PC-9 (cell line): Measurements from ENCODE around the gene DOCK4.

ENCODE experiments used
- EZH2 ChIP-seq: fragments of 200-600 bp; sonication (generic); IDR thresholded peaks from 2 replicates; pipeline ENCODE4 v1.8.0; 2017; ENCODE audit warnings: antibody characterized with exemption, low read depth
- TF ChIP-seq, protein P1 (sequence below): fragments of 200-600 bp; sonication (generic); conservative IDR thresholded peaks from 2 replicates; pipeline ENCODE4 v1.6.1; 2017; ENCODE audit warnings: mixed run types, antibody characterized with exemption, mild to moderate bottlenecking, moderate library complexity

- TF ChIP-seq, protein P1, sequence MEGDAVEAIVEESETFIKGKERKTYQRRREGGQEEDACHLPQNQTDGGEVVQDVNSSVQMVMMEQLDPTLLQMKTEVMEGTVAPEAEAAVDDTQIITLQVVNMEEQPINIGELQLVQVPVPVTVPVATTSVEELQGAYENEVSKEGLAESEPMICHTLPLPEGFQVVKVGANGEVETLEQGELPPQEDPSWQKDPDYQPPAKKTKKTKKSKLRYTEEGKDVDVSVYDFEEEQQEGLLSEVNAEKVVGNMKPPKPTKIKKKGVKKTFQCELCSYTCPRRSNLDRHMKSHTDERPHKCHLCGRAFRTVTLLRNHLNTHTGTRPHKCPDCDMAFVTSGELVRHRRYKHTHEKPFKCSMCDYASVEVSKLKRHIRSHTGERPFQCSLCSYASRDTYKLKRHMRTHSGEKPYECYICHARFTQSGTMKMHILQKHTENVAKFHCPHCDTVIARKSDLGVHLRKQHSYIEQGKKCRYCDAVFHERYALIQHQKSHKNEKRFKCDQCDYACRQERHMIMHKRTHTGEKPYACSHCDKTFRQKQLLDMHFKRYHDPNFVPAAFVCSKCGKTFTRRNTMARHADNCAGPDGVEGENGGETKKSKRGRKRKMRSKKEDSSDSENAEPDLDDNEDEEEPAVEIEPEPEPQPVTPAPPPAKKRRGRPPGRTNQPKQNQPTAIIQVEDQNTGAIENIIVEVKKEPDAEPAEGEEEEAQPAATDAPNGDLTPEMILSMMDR, result no peak
- TF ChIP-seq EZH2, result no peak
Measured at GRCh38 chr7:111749625-111750024, 456.6 kb downstream of the DOCK4 start.
